Fibroblast of pulmonary artery (primary cell): ENCODE data around the gene PHF13.

ENCODE experiments used
- DNase-seq: peaks from one replicate; pipeline ENCODE4 v3.0.0-alpha.2; 2010; ENCODE audit warnings: low read depth
- H3K4me3 ChIP-seq: replicated peaks from 2 replicates; pipeline ENCODE4 v1.5.1; 2011; ENCODE audit warnings: low read depth, mild to moderate bottlenecking, control low read depth, low read length, moderate library complexity
- TF ChIP-seq, protein P1 (sequence below): IDR thresholded peaks from 2 replicates; pipeline ENCODE4 v1.5.1; 2011; ENCODE audit warnings: mild to moderate bottlenecking, control low read depth, low read length, inconsistent platforms; ENCODE audit errors: missing control alignments

The PHF13 gene

DNA sequence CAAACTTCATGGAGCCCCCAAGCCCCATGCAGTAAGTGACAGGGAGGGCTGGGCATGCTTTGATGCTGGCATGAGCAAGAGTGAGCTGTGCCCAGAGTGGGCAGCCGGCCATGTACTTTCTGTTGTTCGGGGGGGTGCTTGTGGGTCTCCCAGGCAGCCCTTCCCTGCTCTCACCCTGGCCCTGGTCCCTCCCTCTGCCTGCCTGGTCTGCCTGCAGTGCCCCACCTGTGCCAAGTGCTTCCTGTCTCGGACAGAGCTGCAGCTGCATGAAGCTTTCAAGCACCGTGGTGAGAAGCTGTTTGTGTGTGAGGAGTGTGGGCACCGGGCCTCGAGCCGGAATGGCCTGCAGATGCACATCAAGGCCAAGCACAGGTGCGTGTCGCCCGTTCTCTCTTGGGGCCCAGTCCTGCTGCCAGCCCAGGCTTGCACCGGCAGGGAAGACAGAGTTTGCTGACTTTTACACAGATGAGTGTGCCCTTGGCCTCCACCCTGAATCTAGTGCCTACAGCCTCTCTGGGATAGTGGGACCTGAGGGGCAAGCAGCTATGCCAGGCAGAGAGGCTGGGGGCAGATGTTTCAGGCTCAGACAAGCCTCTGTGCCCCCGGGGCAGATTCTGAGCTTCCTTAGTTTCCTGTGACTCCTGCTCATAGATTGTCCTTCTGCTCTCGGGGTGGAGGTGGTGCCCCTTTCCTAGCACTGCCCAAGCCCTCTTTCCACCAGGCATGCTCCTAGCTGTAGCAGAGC lies 26.1 kb upstream of the PHF13 start:
- TF ChIP-seq, protein P1, sequence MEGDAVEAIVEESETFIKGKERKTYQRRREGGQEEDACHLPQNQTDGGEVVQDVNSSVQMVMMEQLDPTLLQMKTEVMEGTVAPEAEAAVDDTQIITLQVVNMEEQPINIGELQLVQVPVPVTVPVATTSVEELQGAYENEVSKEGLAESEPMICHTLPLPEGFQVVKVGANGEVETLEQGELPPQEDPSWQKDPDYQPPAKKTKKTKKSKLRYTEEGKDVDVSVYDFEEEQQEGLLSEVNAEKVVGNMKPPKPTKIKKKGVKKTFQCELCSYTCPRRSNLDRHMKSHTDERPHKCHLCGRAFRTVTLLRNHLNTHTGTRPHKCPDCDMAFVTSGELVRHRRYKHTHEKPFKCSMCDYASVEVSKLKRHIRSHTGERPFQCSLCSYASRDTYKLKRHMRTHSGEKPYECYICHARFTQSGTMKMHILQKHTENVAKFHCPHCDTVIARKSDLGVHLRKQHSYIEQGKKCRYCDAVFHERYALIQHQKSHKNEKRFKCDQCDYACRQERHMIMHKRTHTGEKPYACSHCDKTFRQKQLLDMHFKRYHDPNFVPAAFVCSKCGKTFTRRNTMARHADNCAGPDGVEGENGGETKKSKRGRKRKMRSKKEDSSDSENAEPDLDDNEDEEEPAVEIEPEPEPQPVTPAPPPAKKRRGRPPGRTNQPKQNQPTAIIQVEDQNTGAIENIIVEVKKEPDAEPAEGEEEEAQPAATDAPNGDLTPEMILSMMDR, result no peak
- no peak for DNase-seq
- H3K4me3 ChIP-seq, result no peak overlapping the region

DNA sequence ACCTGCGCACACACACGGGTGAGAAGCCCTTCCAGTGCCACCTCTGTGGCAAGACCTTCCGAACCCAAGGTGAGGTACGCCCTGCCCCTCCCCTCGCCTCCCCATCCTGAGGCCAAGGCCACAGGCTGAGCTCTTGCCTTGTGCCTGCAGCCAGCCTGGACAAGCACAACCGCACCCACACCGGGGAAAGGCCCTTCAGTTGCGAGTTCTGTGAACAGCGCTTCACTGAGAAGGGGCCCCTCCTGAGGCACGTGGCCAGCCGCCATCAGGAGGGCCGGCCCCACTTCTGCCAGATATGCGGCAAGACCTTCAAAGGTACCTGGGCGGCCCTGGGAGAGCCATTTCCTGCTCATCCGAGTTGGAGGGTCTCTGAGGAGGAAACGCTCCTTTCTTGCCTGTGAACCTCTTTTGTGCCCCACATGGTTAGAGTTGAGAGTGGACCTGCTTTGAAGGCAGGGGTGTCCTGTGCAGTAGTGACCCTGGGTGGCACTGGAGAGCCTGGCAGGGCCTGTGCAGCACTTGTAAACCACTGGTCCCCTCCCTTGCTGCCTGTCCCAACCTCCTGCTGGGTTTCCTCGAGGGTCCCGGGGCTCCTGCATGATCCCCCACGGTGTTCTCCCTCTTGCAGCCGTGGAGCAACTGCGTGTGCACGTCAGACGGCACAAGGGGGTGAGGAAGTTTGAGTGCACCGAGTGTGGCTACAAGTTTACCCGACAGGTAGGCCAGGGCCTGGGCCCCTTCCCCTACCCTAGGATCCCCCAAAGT lies 25.2 kb upstream of the PHF13 start:
- TF ChIP-seq, protein P1, result no peak
- DNase-seq, result no peak
- H3K4me3 ChIP-seq, result no peak overlapping the region

DNA sequence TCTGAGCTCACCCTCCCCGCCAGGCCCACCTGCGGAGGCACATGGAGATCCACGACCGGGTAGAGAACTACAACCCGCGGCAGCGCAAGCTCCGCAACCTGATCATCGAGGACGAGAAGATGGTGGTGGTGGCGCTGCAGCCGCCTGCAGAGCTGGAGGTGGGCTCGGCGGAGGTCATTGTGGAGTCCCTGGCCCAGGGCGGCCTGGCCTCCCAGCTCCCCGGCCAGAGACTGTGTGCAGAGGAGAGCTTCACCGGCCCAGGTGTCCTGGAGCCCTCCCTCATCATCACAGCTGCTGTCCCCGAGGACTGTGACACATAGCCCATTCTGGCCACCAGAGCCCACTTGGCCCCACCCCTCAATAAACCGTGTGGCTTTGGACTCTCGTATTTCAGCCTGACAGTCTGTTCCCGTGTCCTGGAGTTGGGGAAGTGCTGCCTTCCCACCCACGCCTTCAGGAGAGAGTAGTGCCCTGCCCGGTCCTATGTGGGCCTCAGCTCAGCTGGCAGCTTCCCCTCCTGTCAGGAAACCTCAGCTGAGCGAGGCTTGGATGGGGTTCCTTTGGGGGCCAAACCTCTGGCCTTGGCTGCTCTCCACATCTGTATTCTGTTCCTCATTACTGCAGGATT lies 24.5 kb upstream of the PHF13 start:
- TF ChIP-seq, protein P1, result no peak
- H3K4me3 ChIP-seq, result no peak overlapping the region
- DNase-seq, result no peak

DNA sequence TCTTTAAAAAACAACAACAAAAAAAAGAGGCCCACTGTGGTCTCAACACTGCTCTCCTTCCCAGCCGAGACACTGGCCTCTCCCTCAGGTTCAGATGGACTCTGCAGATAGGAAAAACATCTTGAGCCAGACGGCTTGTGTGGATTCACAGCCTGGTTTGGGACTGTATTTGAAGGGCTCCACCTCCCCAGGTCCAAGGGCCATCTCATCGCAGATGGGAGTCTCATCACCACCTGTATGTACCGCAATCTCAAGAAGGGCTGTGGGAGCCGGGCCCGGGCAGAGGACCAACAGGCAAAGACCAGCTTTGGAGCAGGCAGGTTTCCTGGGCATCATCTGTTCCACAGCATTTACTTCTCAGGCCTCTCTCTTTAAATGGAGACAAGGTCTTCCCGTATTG lies 23.5 kb upstream of the PHF13 start:
- no peak for DNase-seq
- H3K4me3 ChIP-seq, result no peak overlapping the region
- TF ChIP-seq, protein P1, result no peak

DNA sequence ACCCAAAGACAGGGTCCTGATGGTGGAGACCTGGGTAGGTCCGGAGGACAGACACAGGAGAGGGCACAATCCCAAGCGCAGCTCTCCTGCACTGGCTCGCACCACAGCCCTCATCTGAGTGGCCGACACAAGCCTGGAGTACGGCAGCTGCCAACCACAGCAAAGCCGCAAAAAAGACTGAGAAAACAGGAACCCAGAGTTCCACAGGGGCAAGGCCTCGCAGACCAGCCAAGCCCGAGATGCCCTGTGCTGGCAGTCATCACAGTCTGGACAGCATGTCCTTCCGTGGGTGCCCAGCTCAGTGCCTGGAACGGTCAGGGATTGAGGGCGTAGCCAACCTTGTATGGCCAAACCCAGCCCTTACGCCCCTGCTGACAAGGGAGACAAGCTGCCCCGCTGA lies 22.3 kb upstream of the PHF13 start:
- TF ChIP-seq, protein P1, result no peak
- no peak for DNase-seq
- no peak overlapping the region for H3K4me3 ChIP-seq

DNA sequence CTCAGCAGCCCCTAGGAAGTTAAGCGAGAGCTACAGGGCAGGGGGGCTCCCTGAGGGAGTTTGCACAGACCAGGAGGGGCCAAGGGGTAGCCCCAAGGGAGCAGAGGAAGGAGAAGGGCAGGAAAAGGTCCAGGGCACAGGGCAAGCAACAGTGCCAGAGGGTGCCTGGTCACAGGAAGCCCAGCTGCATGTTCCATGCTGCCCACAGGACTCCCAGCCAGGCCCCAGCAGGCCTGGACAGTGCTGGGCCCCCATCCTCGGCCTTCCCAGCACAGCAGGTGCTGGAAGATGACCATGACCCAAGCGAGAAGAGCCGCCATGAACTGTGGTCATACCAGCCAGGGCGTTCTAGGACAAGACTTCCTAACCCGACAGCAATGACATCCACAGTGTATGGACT lies 21.9 kb upstream of the PHF13 start:
- DNase-seq, result no peak
- H3K4me3 ChIP-seq, result no peak overlapping the region
- TF ChIP-seq, protein P1, result no peak
